DOHH2 (cell line): Measurements from ENCODE around the gene MAST2.

ENCODE experiments used
- H3F3A ChIP-seq: fragments of 200-600 bp; sonication (generic), shearing (Covaris generic); 2 replicates; pipeline ENCODE4 v1.6.0; 2016; ENCODE audit warnings: antibody characterized with exemption, mild to moderate bottlenecking; ENCODE audit not compliant: control insufficient read depth, insufficient read depth
- H3K27ac ChIP-seq: fragments of 200-600 bp; sonication (generic); 2 replicates; pipeline ENCODE4 v1.5.1; 2014; ENCODE audit warnings: low read depth, mild to moderate bottlenecking, low read length, moderate library complexity
- H3K27me3 ChIP-seq: fragments of 200-600 bp; sonication (generic); 2 replicates; pipeline ENCODE4 v1.6.1; 2014; ENCODE audit warnings: mild to moderate bottlenecking, low read length, mixed read lengths; ENCODE audit not compliant: control insufficient read depth
- H3K36me3 ChIP-seq: fragments of 200-600 bp; sonication (generic); 2 replicates; pipeline ENCODE4 v1.6.1; 2014; ENCODE audit warnings: mild to moderate bottlenecking, low read length, moderate library complexity, mixed read lengths; ENCODE audit not compliant: control insufficient read depth
- H3K4me1 ChIP-seq: fragments of 200-600 bp; sonication (generic); 2 replicates; pipeline ENCODE4 v1.6.1; 2014; ENCODE audit warnings: mild to moderate bottlenecking, low read length, mixed read lengths; ENCODE audit not compliant: control insufficient read depth
- H3K4me2 ChIP-seq: fragments of 200-600 bp; sonication (generic); 2 replicates; pipeline ENCODE4 v1.6.0; 2014; ENCODE audit warnings: mild to moderate bottlenecking, low read length, moderate library complexity
- H3K4me3 ChIP-seq: fragments of 200-600 bp; sonication (generic); 2 replicates; pipeline ENCODE4 v1.5.1; 2014; ENCODE audit warnings: mild to moderate bottlenecking, low read length, mixed read lengths
- H3K79me2 ChIP-seq: fragments of 200-600 bp; sonication (generic); 2 replicates; pipeline ENCODE4 v1.6.1; 2014; ENCODE audit warnings: mild to moderate bottlenecking, low read length, mixed read lengths; ENCODE audit not compliant: control insufficient read depth
- H3K9me2 ChIP-seq: fragments of 200-600 bp; sonication (generic); replicated peaks from 2 replicates; pipeline ENCODE4 v1.6.1; 2014; ENCODE audit warnings: mild to moderate bottlenecking, low read length, mixed read lengths; ENCODE audit not compliant: control insufficient read depth
- H3K9me3 ChIP-seq: fragments of 200-600 bp; sonication (generic); 2 replicates; pipeline ENCODE4 v1.6.1; 2014; ENCODE audit warnings: antibody characterized with exemption, low read length, mixed read lengths; ENCODE audit not compliant: control insufficient read depth, insufficient read depth
- H4K20me1 ChIP-seq: fragments of 200-600 bp; sonication (generic); 2 replicates; pipeline ENCODE4 v1.6.0; 2014; ENCODE audit warnings: low read depth, mild to moderate bottlenecking, antibody characterized with exemption, low read length, moderate library complexity; ENCODE audit not compliant: control insufficient read depth, insufficient read depth
- EZH2phosphoT487 ChIP-seq: fragments of 200-600 bp; sonication (generic); IDR thresholded peaks from 2 replicates; pipeline ENCODE4 v1.6.1; 2017; ENCODE audit warnings: borderline replicate concordance, mild to moderate bottlenecking, antibody characterized with exemption, low read length, moderate library complexity, mixed read lengths
- TF ChIP-seq, protein P1 (sequence below): fragments of 200-600 bp; sonication (generic); IDR thresholded peaks from one replicate; pipeline ENCODE4 v1.5.1; 2014; ENCODE audit warnings: antibody characterized with exemption, mild to moderate bottlenecking, low read depth, low read length; ENCODE audit not compliant: poor library complexity, severe bottlenecking

MAST2 gene

DNA sequence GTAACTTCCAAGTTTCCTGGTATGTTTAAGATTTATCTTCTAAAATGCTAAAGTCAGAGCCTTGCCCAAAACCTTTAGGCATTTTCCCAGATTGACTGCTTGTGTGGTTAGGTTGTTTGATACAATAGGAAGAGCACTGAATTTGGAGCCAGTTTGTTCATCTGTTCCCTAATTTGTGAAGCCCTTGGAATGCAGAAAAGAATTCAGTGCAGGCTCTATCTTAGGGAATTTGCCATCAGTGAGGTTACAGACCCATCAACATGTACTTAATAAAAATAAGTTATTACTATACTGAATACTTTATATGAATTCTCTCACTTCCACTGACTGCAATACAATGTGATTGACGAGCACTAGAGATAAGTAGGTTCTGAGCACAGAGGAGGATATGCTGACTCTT lies 208.8 kb downstream of the MAST2 start:
- no peak overlapping the region for H3K27ac ChIP-seq
- TF ChIP-seq, protein P1, sequence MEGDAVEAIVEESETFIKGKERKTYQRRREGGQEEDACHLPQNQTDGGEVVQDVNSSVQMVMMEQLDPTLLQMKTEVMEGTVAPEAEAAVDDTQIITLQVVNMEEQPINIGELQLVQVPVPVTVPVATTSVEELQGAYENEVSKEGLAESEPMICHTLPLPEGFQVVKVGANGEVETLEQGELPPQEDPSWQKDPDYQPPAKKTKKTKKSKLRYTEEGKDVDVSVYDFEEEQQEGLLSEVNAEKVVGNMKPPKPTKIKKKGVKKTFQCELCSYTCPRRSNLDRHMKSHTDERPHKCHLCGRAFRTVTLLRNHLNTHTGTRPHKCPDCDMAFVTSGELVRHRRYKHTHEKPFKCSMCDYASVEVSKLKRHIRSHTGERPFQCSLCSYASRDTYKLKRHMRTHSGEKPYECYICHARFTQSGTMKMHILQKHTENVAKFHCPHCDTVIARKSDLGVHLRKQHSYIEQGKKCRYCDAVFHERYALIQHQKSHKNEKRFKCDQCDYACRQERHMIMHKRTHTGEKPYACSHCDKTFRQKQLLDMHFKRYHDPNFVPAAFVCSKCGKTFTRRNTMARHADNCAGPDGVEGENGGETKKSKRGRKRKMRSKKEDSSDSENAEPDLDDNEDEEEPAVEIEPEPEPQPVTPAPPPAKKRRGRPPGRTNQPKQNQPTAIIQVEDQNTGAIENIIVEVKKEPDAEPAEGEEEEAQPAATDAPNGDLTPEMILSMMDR: no peak
- TF ChIP-seq EZH2phosphoT487: no peak
- no peaks in the 10 kb centered on the region for H3K9me3 ChIP-seq
- no peak overlapping the region for H3K4me2 ChIP-seq
- H3K27me3 ChIP-seq: no peaks in the 10 kb centered on the region
- no peaks in the 10 kb centered on the region for H3F3A ChIP-seq
- H3K79me2 ChIP-seq: no peaks in the 10 kb centered on the region
- no peaks in the 10 kb centered on the region for H3K4me1 ChIP-seq
- H3K4me3 ChIP-seq: no peak overlapping the region
- no peaks in the 10 kb centered on the region for H4K20me1 ChIP-seq
- H3K9me2 ChIP-seq: no peaks in the 10 kb centered on the region
- peaks cover 66% of the 10 kb centered on the region for H3K36me3 ChIP-seq

DNA sequence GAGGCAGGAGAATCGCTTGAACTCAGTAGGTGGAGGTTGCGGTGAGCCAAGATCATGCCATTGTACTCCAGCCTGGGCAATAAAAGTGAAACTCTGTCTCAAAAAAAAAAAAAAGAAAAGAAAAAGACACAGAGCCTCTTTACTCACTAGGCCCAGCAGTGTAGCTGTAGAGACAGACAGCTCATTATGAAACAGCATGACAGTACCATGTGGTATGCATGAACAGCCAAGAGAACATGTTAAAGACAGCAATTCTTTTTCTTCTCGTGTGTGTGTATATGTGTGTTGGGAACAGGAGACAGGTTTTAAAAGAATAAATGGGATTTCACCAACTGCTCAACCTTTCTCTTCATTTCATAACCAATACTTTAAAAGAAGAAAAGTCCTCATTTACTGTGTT lies 210.2 kb downstream of the MAST2 start:
- no peaks in the 10 kb centered on the region for H3F3A ChIP-seq
- no peaks in the 10 kb centered on the region for H3K4me1 ChIP-seq
- H3K4me3 ChIP-seq: no peak overlapping the region
- H3K36me3 ChIP-seq: peaks cover 59% of the 10 kb centered on the region
- no peaks in the 10 kb centered on the region for H3K27me3 ChIP-seq
- H3K9me3 ChIP-seq: no peaks in the 10 kb centered on the region
- no peak overlapping the region for H3K4me2 ChIP-seq
- no peaks in the 10 kb centered on the region for H4K20me1 ChIP-seq
- TF ChIP-seq, protein P1: no peak
- no peak for TF ChIP-seq EZH2phosphoT487
- no peaks in the 10 kb centered on the region for H3K79me2 ChIP-seq
- no peak overlapping the region for H3K27ac ChIP-seq
- H3K9me2 ChIP-seq: no peaks in the 10 kb centered on the region

DNA sequence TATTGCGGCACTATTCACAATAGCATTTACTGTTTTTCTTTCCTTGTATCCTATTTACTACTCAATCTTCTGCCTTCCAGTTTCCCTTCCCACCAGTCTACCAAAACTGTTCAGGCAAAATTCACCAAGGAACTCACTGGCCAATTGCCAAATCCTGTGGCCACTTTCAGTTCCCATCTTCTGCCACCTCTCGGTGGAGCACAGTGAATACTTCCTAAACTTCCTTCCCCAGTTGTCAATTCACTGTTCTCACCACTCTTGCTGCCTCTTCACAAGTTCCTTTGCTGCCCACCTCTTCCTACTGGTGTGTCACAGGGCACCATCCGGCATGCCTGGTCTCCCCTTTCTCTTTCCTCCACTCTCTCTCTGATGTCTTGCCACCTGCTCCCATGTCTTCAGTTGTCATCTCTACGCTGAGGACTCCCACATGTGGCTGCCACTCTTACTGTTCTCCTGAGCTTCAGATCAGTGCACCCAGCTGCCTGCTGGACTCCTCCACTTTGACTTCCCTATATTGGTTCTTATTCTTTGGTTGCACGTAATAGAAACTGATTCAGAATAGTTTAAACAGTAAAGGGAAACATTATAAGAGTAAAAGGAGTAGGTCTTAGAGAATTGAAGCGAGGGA lies 214.6 kb downstream of the MAST2 start:
- H3K4me3 ChIP-seq: no peak overlapping the region
- H3K27me3 ChIP-seq: no peaks in the 10 kb centered on the region
- no peaks in the 10 kb centered on the region for H3K4me1 ChIP-seq
- H3K27ac ChIP-seq: no peak overlapping the region
- no peaks in the 10 kb centered on the region for H4K20me1 ChIP-seq
- H3F3A ChIP-seq: no peaks in the 10 kb centered on the region
- no peaks in the 10 kb centered on the region for H3K79me2 ChIP-seq
- no peaks in the 10 kb centered on the region for H3K9me2 ChIP-seq
- no peak for TF ChIP-seq EZH2phosphoT487
- TF ChIP-seq, protein P1: no peak
- H3K9me3 ChIP-seq: no peaks in the 10 kb centered on the region
- H3K36me3 ChIP-seq: peaks cover 51% of the 10 kb centered on the region
- H3K4me2 ChIP-seq: no peak overlapping the region
